ENCODE data around the gene ASTL. TPM values are rescaled to one million over a fixed set of nuclear protein-coding genes. Genes with fewer than 3 reads are reported as not detected.

Gene ASTL
- total RNA-seq, 3 donors from 2014 or later (not counting 1 experiment from before 2014, with no cell fraction given) = 5.5 to 11.3 (median 8.8) TPM

GRCh38 chr2:96115631-96116423, 22.5 kb downstream of the ASTL start:
- ATAC-seq (peak in 1 of 3 donors; percentile 2), DNase-seq (peak in 1 of 2 donors; percentile 23)
- TF ChIP-seq CTCF (IDR thresholded peaks at IDR 0.05) = no peak
- Mint-ChIP-seq H3K27ac (peak overlapping the region in 1 of 2 donors; percentile 74), H3K4me3 (peak overlapping the region; percentile 84), H3K36me3 (no peaks in the 10 kb centered on the region), H3K9me3 (no peaks in the 10 kb centered on the region), H3K27me3 (ENCODE audit: low read depth in 2 of 2) (peaks cover 29 to 31% of the 10 kb centered on the region in 2 donors), H3K4me1 (peaks cover 9 to 31% of the 10 kb centered on the region in 2 donors)
- Histone ChIP-seq H3K27me3 (ENCODE audit: control insufficient read depth, insufficient read depth, low read length) (peaks cover 9% of the 10 kb centered on the region), H3K4me3 (ENCODE audit: low read length) (no peak overlapping the region), H3K4me1 (ENCODE audit: control insufficient read depth, insufficient read depth, low read length) (peaks cover 8% of the 10 kb centered on the region), H3K27ac (ENCODE audit: low read length) (no peak overlapping the region), H3K9me3 (ENCODE audit: control insufficient read depth, insufficient read depth, low read length) (no peaks in the 10 kb centered on the region), H3K36me3 (ENCODE audit: control insufficient read depth, insufficient read depth, low read length) (no peaks in the 10 kb centered on the region)
- intact Hi-C loops (cut with micrococcal nuclease) = loop anchor here (10.0 kb wide), 1 partner anchor 91 kb away; no protein-coding TSS in a partner anchor
- 44% methylated on average over 77 of the region's 77 CpGs for WGBS (ENCODE audit: insufficient coverage)

GRCh38 chr2:96114903-96115581, 23.3 kb downstream of the ASTL start:
- Mint-ChIP-seq H3K4me3 (peak overlapping the region; percentile 84), H3K4me1 (peaks cover 9 to 24% of the 10 kb centered on the region in 2 donors), H3K9me3 (no peaks in the 10 kb centered on the region), H3K27ac (no peak overlapping the region), H3K27me3 (ENCODE audit: low read depth in 2 of 2) (peaks cover 24 to 26% of the 10 kb centered on the region in 2 donors), H3K36me3 (no peaks in the 10 kb centered on the region)
- no peak for DNase-seq
- Histone ChIP-seq H3K9me3 (ENCODE audit: control insufficient read depth, insufficient read depth, low read length) (no peaks in the 10 kb centered on the region), H3K27ac (ENCODE audit: low read length) (no peak overlapping the region), H3K36me3 (ENCODE audit: control insufficient read depth, insufficient read depth, low read length) (no peaks in the 10 kb centered on the region), H3K27me3 (ENCODE audit: control insufficient read depth, insufficient read depth, low read length) (peaks cover 9% of the 10 kb centered on the region), H3K4me1 (ENCODE audit: control insufficient read depth, insufficient read depth, low read length) (peaks cover 8% of the 10 kb centered on the region), H3K4me3 (ENCODE audit: low read length) (no peak overlapping the region)
- intact Hi-C loops (cut with micrococcal nuclease) = loop anchor here (10.0 kb wide), 1 partner anchor 90 kb away; no protein-coding TSS in a partner anchor
- ATAC-seq = no peak
- 94% methylated on average over 24 of the region's 24 CpGs for WGBS (ENCODE audit: insufficient coverage)
- no peak for TF ChIP-seq CTCF (IDR thresholded peaks at IDR 0.05)

- peaks cover 9 to 21% of the 10 kb centered on the region in 2 donors for H3K4me1 Mint-ChIP-seq
- Histone ChIP-seq H3K36me3 (ENCODE audit: control insufficient read depth, insufficient read depth, low read length) (no peaks in the 10 kb centered on the region), H3K27ac (ENCODE audit: low read length) (no peak overlapping the region), H3K9me3 (ENCODE audit: control insufficient read depth, insufficient read depth, low read length) (no peaks in the 10 kb centered on the region), H3K27me3 (ENCODE audit: control insufficient read depth, insufficient read depth, low read length) (peaks cover 9% of the 10 kb centered on the region), H3K4me3 (ENCODE audit: low read length) (no peak overlapping the region), H3K4me1 (ENCODE audit: control insufficient read depth, insufficient read depth, low read length) (peaks cover 8% of the 10 kb centered on the region)
- no peak overlapping the region for H3K27ac Mint-ChIP-seq
- H3K27me3 Mint-ChIP-seq (ENCODE audit: low read depth in 2 of 2) = peaks cover 20 to 21% of the 10 kb centered on the region in 2 donors
- intact Hi-C loops (cut with micrococcal nuclease) = loop anchor here (10.0 kb wide), 1 partner anchor 90 kb away; no protein-coding TSS in a partner anchor
- no peak for ATAC-seq
- no peaks in the 10 kb centered on the region for H3K36me3 Mint-ChIP-seq
- H3K9me3 Mint-ChIP-seq = no peaks in the 10 kb centered on the region
- WGBS (ENCODE audit: insufficient coverage) = 98% methylated on average over 13 of the region's 13 CpGs
- peak overlapping the region; percentile 42 for H3K4me3 Mint-ChIP-seq
- DNase-seq = no peak
- TF ChIP-seq CTCF (IDR thresholded peaks at IDR 0.05) = no peak
These were observed 23.8 kb downstream of the ASTL start for GRCh38 chr2:96114546-96114902.

Data from natural killer cell (primary cell).